ENCODE results near the gene NME7. TPM values are rescaled to one million over a fixed set of nuclear protein-coding genes. Genes with fewer than 3 reads are reported as not detected.

NME7 gene
- total RNA-seq, 1 donor from 2014 or later = 23.6 TPM

- Histone ChIP-seq H3K4me1 (no peaks in the 10 kb centered on the region), H3K9me3 (no peaks in the 10 kb centered on the region), H3K4me3 (no peak overlapping the region), H3K27me3 (no peaks in the 10 kb centered on the region), H3K36me3 (no peaks in the 10 kb centered on the region), H3K27ac (no peak overlapping the region)
- no peak for DNase-seq (ENCODE audit: extremely low spot score in 2 of 2)
- no peak for TF ChIP-seq CTCF (IDR thresholded peaks at IDR 0.05)
- no peak for TF ChIP-seq POLR2AphosphoS5 (IDR thresholded peaks at IDR 0.05; ENCODE audit: insufficient read depth in 1 of 2, low read depth in 1 of 2)
- no peak for TF ChIP-seq POLR2A (IDR thresholded peaks at IDR 0.05)
- intact Hi-C loops (cut with DNase I) = no loop called here
Observed at GRCh38 chr1:169202791-169203665, 164.6 kb downstream of the NME7 start.

- no peak for TF ChIP-seq POLR2AphosphoS5 (IDR thresholded peaks at IDR 0.05; ENCODE audit: insufficient read depth in 1 of 2, low read depth in 1 of 2)
- H3K27ac ChIP-seq = no peak overlapping the region
- H3K4me1 ChIP-seq = no peaks in the 10 kb centered on the region
- no peak overlapping the region for H3K4me3 ChIP-seq
- DNase-seq (ENCODE audit: extremely low spot score in 2 of 2) = no peak
- H3K27me3 ChIP-seq = no peaks in the 10 kb centered on the region
- H3K9me3 ChIP-seq = no peaks in the 10 kb centered on the region
- intact Hi-C loops (cut with DNase I) = no loop called here
- H3K36me3 ChIP-seq = no peaks in the 10 kb centered on the region
Observed at GRCh38 chr1:169201084-169201619, 166.4 kb downstream of the NME7 start.

- Histone ChIP-seq H3K36me3 (no peaks in the 10 kb centered on the region), H3K4me1 (no peaks in the 10 kb centered on the region), H3K9me3 (no peaks in the 10 kb centered on the region), H3K4me3 (no peak overlapping the region), H3K27me3 (no peaks in the 10 kb centered on the region), H3K27ac (no peak overlapping the region)
- no peak for DNase-seq (ENCODE audit: extremely low spot score in 2 of 2)
- TF ChIP-seq POLR2A (IDR thresholded peaks at IDR 0.05) = no peak
- no peak for TF ChIP-seq CTCF (IDR thresholded peaks at IDR 0.05)
- no peak for TF ChIP-seq POLR2AphosphoS5 (IDR thresholded peaks at IDR 0.05; ENCODE audit: insufficient read depth in 1 of 2, low read depth in 1 of 2)
- intact Hi-C loops (cut with DNase I) = no loop called here
Observed at GRCh38 chr1:169200319-169200718, 167.3 kb downstream of the NME7 start.

DNA sequence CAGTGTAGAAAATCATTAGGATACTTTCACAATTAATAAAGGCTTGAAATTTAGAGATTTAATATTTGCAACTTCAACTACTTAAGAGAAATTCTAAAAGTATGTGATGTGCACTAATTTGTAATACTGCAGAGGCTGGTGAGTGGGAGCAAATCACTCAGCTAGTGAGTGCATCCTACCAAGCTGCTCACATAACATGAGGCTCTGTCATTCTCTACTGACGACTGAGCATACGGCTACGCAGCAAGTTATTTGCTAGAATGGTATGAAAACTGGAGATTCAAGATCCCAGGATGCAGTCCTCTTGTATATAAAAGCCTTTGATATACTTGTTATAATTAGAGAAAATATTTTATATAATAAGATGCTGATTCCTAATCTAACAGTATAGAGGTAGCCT is 171.0 kb downstream of the NME7 start:
- Histone ChIP-seq H3K4me3 (no peak overlapping the region), H3K4me1 (no peaks in the 10 kb centered on the region), H3K36me3 (no peaks in the 10 kb centered on the region), H3K27ac (no peak overlapping the region), H3K9me3 (no peaks in the 10 kb centered on the region), H3K27me3 (no peaks in the 10 kb centered on the region)
- DNase-seq (ENCODE audit: extremely low spot score in 2 of 2) = no peak
- intact Hi-C loops (cut with DNase I) = no loop called here
- TF ChIP-seq CTCF (IDR thresholded peaks at IDR 0.05) = no peak
- TF ChIP-seq POLR2A (IDR thresholded peaks at IDR 0.05) = no peak
- no peak for TF ChIP-seq POLR2AphosphoS5 (IDR thresholded peaks at IDR 0.05; ENCODE audit: insufficient read depth in 1 of 2, low read depth in 1 of 2)

- H3K4me3 ChIP-seq = no peak overlapping the region
- no peaks in the 10 kb centered on the region for H3K36me3 ChIP-seq
- no peak for DNase-seq (ENCODE audit: extremely low spot score in 2 of 2)
- intact Hi-C loops (cut with DNase I) = no loop called here
- TF ChIP-seq POLR2A (IDR thresholded peaks at IDR 0.05) = no peak
- no peak for TF ChIP-seq POLR2AphosphoS5 (IDR thresholded peaks at IDR 0.05; ENCODE audit: insufficient read depth in 1 of 2, low read depth in 1 of 2)
- no peak for TF ChIP-seq CTCF (IDR thresholded peaks at IDR 0.05)
- no peaks in the 10 kb centered on the region for H3K27me3 ChIP-seq
- no peaks in the 10 kb centered on the region for H3K4me1 ChIP-seq
- H3K27ac ChIP-seq = no peak overlapping the region
- H3K9me3 ChIP-seq = no peaks in the 10 kb centered on the region
Observed at GRCh38 chr1:169196161-169196560, 171.4 kb downstream of the NME7 start.

Measured in vagina (tissue), 2 donors.